Measurements from ENCODE around the gene ZNF648.
"Not testable (repeated sequence)": the region's sequence is repeated elsewhere in the genome, so short reads cannot be mapped to it uniquely, and the experiment has no call there.

The ZNF648 gene

DNA sequence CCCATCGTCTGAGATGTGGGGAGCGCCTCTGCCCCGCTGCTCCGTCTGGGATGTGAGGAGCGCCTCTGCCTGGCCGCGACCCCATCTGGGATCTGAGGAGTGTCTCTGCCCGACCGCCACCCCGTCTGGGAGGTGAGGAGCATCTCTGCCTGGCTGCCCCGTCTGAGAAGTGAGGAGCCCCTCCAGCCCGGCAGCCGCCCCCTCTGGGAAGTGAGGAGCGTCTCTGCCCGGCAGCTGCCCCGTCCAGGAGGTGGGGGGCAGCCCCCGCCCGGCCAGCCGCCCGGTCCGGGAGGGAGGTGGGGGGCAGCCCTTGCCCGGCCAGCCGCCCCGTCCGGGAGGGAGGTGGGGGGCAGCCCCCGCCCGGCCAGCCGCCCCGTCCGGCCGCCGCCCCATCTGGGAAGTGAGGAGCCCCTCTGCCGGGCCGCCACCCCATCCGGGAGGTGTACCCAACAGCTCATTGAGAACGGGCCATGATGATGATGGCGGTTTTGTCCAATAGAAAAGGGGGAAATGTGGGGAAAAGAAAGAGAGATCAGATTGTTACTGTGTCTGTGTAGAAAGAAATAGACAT is 50.6 kb downstream of the ZNF648 start:
- not testable (repeated sequence) for FAIRE-seq

DNA sequence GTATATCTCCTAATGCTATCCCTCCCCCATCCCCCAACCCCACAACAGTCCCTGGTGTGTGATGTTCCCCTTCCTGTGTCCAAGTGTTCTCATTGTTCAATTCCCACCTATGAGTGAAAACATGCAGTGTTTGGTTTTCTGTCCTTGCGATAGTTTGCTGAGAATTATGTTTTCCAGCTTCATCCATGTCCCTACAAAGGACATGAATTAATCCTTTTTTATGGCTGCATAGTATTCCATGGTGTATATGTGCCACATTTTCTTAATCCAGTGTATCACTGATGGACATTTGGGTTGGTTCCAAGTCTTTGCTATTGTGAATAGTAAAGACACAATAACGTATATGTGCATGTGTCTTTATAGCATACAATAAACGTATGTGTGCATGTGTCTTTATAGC is 56.1 kb downstream of the ZNF648 start:
- not testable (repeated sequence) for FAIRE-seq

DNA sequence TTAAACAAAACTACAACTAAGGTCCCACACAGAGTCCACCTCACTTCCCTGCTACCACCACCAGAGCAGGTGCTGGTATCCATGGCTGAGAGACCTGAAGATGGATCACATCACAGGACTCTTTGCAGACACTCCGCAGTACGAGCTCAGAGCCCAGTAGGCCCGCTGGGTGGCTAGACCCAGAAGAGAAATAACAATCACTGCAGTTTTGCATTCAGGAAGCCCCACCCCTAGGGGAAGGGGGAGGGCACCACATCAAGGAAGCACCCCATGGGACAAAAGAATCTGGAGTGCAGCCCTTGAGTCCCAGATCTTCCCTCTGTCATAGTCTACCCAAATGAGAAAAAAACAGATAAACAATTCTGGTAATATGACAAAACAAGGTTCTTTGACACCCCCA is 56.9 kb downstream of the ZNF648 start:
- no peak for FAIRE-seq

Measured in A204.1 (cell line).